SJCRH30 (cell line): ENCODE results near the gene KDM5B. TPM values are rescaled to one million over a fixed set of nuclear protein-coding genes. Genes with fewer than 3 reads are reported as not detected.

Source experiments
- DNase-seq, 2 experiments: peaks; one replicate each; pipeline ENCODE4 v3.0.0-alpha.2; 2015 to 2020
- H3K27ac ChIP-seq: fragments of 250-450 bp; sonication (Bioruptor Pico); 2 replicates; pipeline ENCODE4 v1.5.1; 2020; ENCODE audit warnings: mild to moderate bottlenecking, moderate library complexity
- H3K27me3 ChIP-seq: fragments of 250-450 bp; sonication (Bioruptor Pico); 2 replicates; pipeline ENCODE4 v1.5.1; 2020; ENCODE audit warnings: mild to moderate bottlenecking, moderate library complexity
- H3K36me3 ChIP-seq: fragments of 250-450 bp; sonication (Bioruptor Pico); 2 replicates; pipeline ENCODE4 v1.5.1; 2020; ENCODE audit warnings: mild to moderate bottlenecking, moderate library complexity
- H3K4me1 ChIP-seq: fragments of 250-450 bp; sonication (Bioruptor Pico); 2 replicates; pipeline ENCODE4 v1.5.1; 2020; ENCODE audit warnings: mild to moderate bottlenecking, moderate library complexity
- H3K4me3 ChIP-seq: fragments of 250-450 bp; sonication (Bioruptor Pico); 2 replicates; pipeline ENCODE4 v1.5.1; 2020; ENCODE audit warnings: mild to moderate bottlenecking, moderate library complexity
- H3K9me3 ChIP-seq: fragments of 250-450 bp; sonication (Bioruptor Pico); replicated peaks from 2 replicates; pipeline ENCODE4 v1.5.1; 2020; ENCODE audit warnings: mild to moderate bottlenecking, moderate library complexity
- total RNA-seq: library from RNA; depleted of rRNA; stranded (reverse); fragments of >200 nt; shearing (Covaris generic); gene quantifications from 2 replicates; pipeline ENCODE4 v1.2.3, GENCODE V29; 2014; rRNA removed

KDM5B gene
- total RNA-seq, 1 experiment from 2014 or later = 37.0 TPM

DNA sequence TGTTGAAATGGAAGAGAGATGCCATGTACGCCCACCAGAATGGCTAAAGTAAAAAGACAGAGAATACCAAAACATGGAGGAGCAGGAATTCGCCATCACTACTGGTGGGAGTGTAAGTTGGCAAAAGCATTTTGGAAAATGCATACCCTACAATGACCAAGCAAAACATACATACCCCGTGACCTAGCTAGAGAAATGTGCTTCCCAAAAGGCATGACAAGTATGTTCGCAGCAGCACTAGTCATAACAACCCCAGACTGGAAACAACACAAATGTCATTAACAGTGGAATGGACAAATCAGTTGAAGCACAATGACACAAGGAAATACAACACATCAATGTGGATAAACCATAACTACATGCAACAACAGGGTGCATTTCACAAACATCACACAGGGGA is 125.2 kb downstream of the KDM5B start:
- DNase-seq = no peak
- Histone ChIP-seq H3K36me3 (no peaks in the 10 kb centered on the region), H3K27me3 (peaks cover 27% of the 10 kb centered on the region), H3K4me3 (no peak overlapping the region), H3K27ac (no peak overlapping the region), H3K9me3 (no peaks in the 10 kb centered on the region), H3K4me1 (no peaks in the 10 kb centered on the region)

DNA sequence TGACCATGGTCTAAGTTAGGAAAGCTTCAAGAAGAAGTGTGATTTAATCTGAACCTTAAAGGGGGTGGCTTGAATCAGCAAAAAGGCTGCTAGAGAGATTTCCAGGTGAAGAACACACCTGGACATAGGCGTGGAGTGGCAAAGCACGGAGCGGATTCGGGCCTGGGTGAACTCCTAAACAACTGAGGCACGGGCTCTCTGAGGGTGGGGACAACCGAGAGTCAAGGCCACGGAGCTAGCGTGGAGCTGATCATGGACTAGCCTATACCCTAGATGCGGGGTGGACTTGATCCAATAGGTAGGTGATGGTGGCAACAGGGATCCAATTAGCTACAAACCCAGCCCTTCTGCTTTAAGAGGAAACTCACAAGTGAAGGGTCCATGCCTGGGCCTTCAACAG is 125.7 kb downstream of the KDM5B start:
- H3K9me3 ChIP-seq = no peaks in the 10 kb centered on the region; the same call in 1 of the 2 replicates
- no peaks in the 10 kb centered on the region for H3K36me3 ChIP-seq
- peaks cover 27% of the 10 kb centered on the region for H3K27me3 ChIP-seq
- H3K27ac ChIP-seq = no peak overlapping the region
- H3K4me3 ChIP-seq = no peak overlapping the region
- no peak for DNase-seq
- H3K4me1 ChIP-seq = no peaks in the 10 kb centered on the region

DNA sequence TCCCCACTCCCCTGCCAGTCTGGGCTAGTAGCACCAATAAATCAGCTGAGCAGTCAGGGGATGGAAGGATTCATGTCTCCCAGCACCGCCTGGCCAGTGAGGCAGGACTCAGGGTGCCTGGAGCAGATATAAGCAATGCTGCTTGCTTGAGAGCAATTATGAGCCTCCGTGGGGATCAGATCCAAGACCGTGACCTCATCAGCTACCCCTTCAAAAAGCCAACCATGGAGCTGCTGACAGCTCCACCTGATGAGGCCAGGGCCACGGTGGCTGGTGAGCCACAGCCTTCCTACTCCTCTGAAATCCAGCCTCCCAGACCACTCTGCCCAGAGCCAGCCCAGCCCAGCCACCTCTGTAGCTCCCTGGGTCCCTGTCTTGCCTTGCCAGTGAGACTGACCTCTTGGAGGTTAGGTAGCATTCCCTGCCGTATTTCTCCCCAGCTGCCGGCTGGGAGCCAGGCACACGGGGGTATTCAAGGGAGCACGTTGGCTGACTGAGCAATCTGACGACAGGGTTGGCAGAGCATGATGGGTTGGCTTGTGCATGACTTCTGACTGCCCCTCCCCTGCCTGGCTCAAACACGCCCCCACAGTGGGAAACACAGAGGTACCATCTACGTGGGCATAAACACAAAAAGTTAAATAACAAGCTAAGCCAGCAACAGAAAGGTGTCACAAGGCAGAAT is 126.3 kb downstream of the KDM5B start:
- H3K27me3 ChIP-seq = peaks cover 28% of the 10 kb centered on the region
- no peak overlapping the region for H3K27ac ChIP-seq
- H3K36me3 ChIP-seq = no peaks in the 10 kb centered on the region
- H3K4me3 ChIP-seq = no peak overlapping the region
- H3K9me3 ChIP-seq = peaks cover 3% of the 10 kb centered on the region; the same call in 1 of the 2 replicates
- no peaks in the 10 kb centered on the region for H3K4me1 ChIP-seq
- no peak for DNase-seq

DNA sequence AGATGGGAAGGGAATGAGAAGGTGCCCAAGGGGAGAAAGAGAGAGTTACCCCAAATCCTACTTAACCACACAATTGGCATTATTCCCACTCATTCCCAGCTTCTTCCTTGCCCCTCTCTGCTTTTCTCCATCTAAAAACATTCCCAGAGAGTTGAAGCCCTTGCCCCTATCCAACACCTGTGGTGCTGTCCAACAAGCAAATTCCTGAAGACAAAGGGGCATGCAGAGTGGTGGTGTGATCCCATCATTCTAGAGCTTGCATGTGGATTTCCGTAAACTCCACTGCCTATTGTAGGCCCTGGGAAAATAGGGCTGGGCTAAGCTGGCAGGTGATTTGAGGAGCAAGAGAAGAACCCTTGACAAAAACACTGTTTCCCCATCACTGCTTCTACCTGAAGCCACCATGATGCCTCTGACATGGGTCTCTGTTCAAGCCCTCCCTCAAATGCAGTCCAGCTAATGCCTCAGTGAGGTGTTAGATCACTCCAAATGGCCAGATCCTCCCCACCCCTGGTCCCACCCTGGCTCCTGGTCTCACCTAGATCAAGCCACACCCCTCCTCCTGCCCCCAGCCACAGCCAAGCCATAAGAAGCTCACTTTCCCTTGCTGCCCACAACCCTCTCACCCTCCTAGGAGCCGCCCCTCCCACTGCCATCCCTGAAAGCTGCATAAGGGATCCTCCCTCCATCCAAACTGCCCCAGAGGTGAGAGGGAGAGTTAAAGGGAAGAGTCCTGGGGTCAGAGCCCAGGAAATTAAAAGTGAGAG is 127.5 kb downstream of the KDM5B start:
- peaks cover 27% of the 10 kb centered on the region for H3K27me3 ChIP-seq
- no peaks in the 10 kb centered on the region for H3K4me1 ChIP-seq
- H3K9me3 ChIP-seq = peaks cover 3% of the 10 kb centered on the region; the same call in 1 of the 2 replicates
- no peak overlapping the region for H3K4me3 ChIP-seq
- no peaks in the 10 kb centered on the region for H3K36me3 ChIP-seq
- H3K27ac ChIP-seq = no peak overlapping the region
- DNase-seq = no peak

GRCh38 chr1:202679406-202680177 is 128.6 kb downstream of the KDM5B start:
- Histone ChIP-seq H3K4me3 (no peak overlapping the region), H3K36me3 (no peaks in the 10 kb centered on the region), H3K9me3 (peaks cover 3% of the 10 kb centered on the region; the same call in 1 of the 2 replicates), H3K27ac (no peak overlapping the region), H3K27me3 (peaks cover 27% of the 10 kb centered on the region), H3K4me1 (no peaks in the 10 kb centered on the region)
- no peak for DNase-seq

DNA sequence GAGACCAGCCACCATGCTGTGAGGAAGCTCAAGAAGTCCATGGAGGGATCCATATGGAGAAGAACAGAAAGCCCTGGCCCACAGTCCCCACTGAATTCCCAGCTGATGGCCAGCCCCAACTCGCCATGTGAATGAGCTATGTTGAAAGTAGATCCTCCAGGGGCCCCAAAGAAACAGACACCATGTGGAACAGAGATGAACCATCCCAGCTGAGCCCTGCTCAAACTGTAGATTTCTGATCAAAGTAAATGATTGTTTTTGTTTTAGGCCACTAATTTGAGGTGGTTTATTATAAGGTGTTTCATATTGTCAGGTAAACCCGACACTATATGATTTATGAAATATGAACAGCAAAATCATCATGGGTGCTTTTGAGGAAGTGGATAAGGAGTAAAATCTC is 130.8 kb downstream of the KDM5B start:
- no peak overlapping the region for H3K4me3 ChIP-seq
- peaks cover 3% of the 10 kb centered on the region; the same call in 1 of the 2 replicates for H3K9me3 ChIP-seq
- peaks cover 20% of the 10 kb centered on the region for H3K27me3 ChIP-seq
- no peak overlapping the region for H3K27ac ChIP-seq
- H3K36me3 ChIP-seq = no peaks in the 10 kb centered on the region
- H3K4me1 ChIP-seq = no peaks in the 10 kb centered on the region
- DNase-seq = no peak

Other genes starting within 250 kb of the KDM5B start
- gene SYT2, start 98.0 kb downstream of the KDM5B start, total RNA-seq = 0.03 and 0.06 TPM in 2 replicates
- 0.24 TPM in 1 of 2 replicates, not detected in the other for gene PCAT6, start 2.5 kb upstream of the KDM5B start, total RNA-seq
- 10.5 and 11.9 TPM in 2 replicates for gene RABIF, start 80.7 kb upstream of the KDM5B start, total RNA-seq
- gene KLHL12, start 118.8 kb upstream of the KDM5B start, total RNA-seq = 33.9 and 36.4 TPM in 2 replicates
- gene ADIPOR1, start 149.9 kb upstream of the KDM5B start, total RNA-seq = 127 and 133 TPM in 2 replicates
- 57.7 and 65.3 TPM in 2 replicates for gene CYB5R1, start 158.8 kb upstream of the KDM5B start, total RNA-seq
- 110 and 121 TPM in 2 replicates for gene TMEM183A, start 199.0 kb upstream of the KDM5B start, total RNA-seq
- 13.9 and 21.5 TPM in 2 replicates for gene PPFIA4, start 218.1 kb upstream of the KDM5B start, total RNA-seq